GM12878 (cell line): ENCODE results near the gene RALGDS. TPM values are rescaled to one million over a fixed set of nuclear protein-coding genes. Genes with fewer than 3 reads are reported as not detected.

ENCODE experiments used
- ATAC-seq: fragments of 200-7000 bp; cut with Tn5 transposase; 3 replicates; pipeline ENCODE4 v1.9.1; 2020; ENCODE audit warnings: mild to moderate bottlenecking, moderate library complexity
- BruUV-seq: library from RNA; stranded (reverse); fragments of 400-500 nt; replicated peaks from 2 replicates; lab custom pipeline; 2021; lab: Mats Ljungman, UMichigan
- CTCF ChIA-PET: fragments of 300-600 bp; sonication (Branson Sonifier 250); formaldehyde crosslinking; extraction: SDS; loops from one replicate; lab custom pipeline; 2021; ENCODE audit warnings: inconsistent platforms; lab: Yijun Ruan, JAX
- POLR2A ChIA-PET: fragments of 350-600 bp; formaldehyde crosslinking; extraction: SDS; loops from one replicate; lab custom pipeline; 2021; ENCODE audit warnings: inconsistent platforms; lab: Charles Lee
- RAD21 ChIA-PET: fragments of 300-600 bp; sonication (Branson Sonifier 250); formaldehyde crosslinking; loops from one replicate; lab custom pipeline; 2023; ENCODE audit warnings: antibody characterized with exemption; ENCODE audit not compliant: unreplicated experiment; lab: Charles Lee
- SMC1A ChIA-PET: fragments of 300-600 bp; sonication (Branson Sonifier 250); formaldehyde crosslinking; loops from one replicate; lab custom pipeline; 2023; ENCODE audit not compliant: unreplicated experiment, uncharacterized antibody; lab: Charles Lee
- DNase-seq: peaks from one replicate; pipeline ENCODE4 v3.0.0-alpha.2; 2011; ENCODE audit warnings: low read depth, low spot score
- FAIRE-seq: peaks from 3 replicates; lab custom pipeline; 2011; peaks lifted over from hg19 to GRCh38; lab: Jason Lieb, UNC
- H2AFZ ChIP-seq: 2 replicates; pipeline ENCODE4 v1.6.0; 2011; ENCODE audit warnings: low read depth, low read length, control low read depth; ENCODE audit not compliant: control insufficient read depth
- H3K27ac ChIP-seq: 2 replicates; pipeline ENCODE4 v1.5.1; 2011; ENCODE audit warnings: control low read depth; ENCODE audit not compliant: control insufficient read depth, insufficient read depth
- H3K27me3 ChIP-seq, 2 experiments: replicated peaks in 1 of 2; 2 replicates each; pipeline versions ENCODE4 v1.6.0 to v1.6.1; 2011; ENCODE audit warnings: low read length in 1 of 2; ENCODE audit not compliant: control insufficient read depth in 2 of 2, insufficient read depth in 2 of 2
- H3K36me3 ChIP-seq, 2 experiments: 2 replicates each; pipeline ENCODE4 v1.5.1; 2011; ENCODE audit warnings: low read length in 1 of 2; ENCODE audit not compliant: control insufficient read depth in 2 of 2, insufficient read depth in 2 of 2
- H3K4me1 ChIP-seq: 2 replicates; pipeline ENCODE4 v1.6.1; 2011; ENCODE audit warnings: mild to moderate bottlenecking, low read length, moderate library complexity, mixed read lengths; ENCODE audit not compliant: control insufficient read depth, insufficient read depth
- H3K4me2 ChIP-seq: 2 replicates; pipeline ENCODE4 v1.6.0; 2011; ENCODE audit warnings: control low read depth; ENCODE audit not compliant: control insufficient read depth, insufficient read depth
- H3K4me3 ChIP-seq: fragments of 200-600 bp; sonication (generic); 2 replicates; pipeline ENCODE4 v1.5.1; 2016
- H3K79me2 ChIP-seq: 2 replicates; pipeline ENCODE4 v1.6.0; 2011; ENCODE audit warnings: low read length; ENCODE audit not compliant: control insufficient read depth, insufficient read depth
- H3K9ac ChIP-seq: 2 replicates; pipeline ENCODE4 v1.8.0; 2011; ENCODE audit warnings: low read length, control low read depth, mixed read lengths; ENCODE audit not compliant: control insufficient read depth, insufficient read depth
- H3K9me3 ChIP-seq: replicated peaks from 3 replicates; pipeline ENCODE4 v1.5.1; 2011; ENCODE audit warnings: mild to moderate bottlenecking, low read length; ENCODE audit not compliant: control insufficient read depth, insufficient read depth
- H4K20me1 ChIP-seq: 2 replicates; pipeline ENCODE4 v1.6.0; 2011; ENCODE audit not compliant: control insufficient read depth, insufficient read depth
- BCL11A ChIP-seq: IDR thresholded peaks from 2 replicates; pipeline ENCODE4 v1.6.1; 2011; ENCODE audit warnings: low read depth, low read length
- CBFB ChIP-seq: IDR thresholded peaks from 2 replicates; pipeline ENCODE4 v1.6.1; 2016; ENCODE audit warnings: antibody characterized with exemption, low read depth
- CREM ChIP-seq: IDR thresholded peaks from 2 replicates; pipeline ENCODE4 v1.6.1; 2014; ENCODE audit warnings: antibody characterized with exemption, low read depth
- DPF2 ChIP-seq: fragments of 450-650 bp; IDR thresholded peaks from 2 replicates; pipeline ENCODE4 v1.6.1; 2017; ENCODE audit warnings: mild to moderate bottlenecking
- EP300 ChIP-seq, 2 experiments: fragments of 150-350 bp in 1 of 2; IDR thresholded peaks; 2 replicates each; pipeline ENCODE4 v1.6.1; 2011 to 2012; ENCODE audit warnings: low read depth in 2 of 2, low read length in 2 of 2, borderline replicate concordance in 1 of 2, improper control_type of control experiment in 1 of 2, inconsistent platforms in 1 of 2; ENCODE audit not compliant: control insufficient read depth in 1 of 2
- IKZF1 ChIP-seq: fragments of 450-650 bp; conservative IDR thresholded peaks from 2 replicates; pipeline ENCODE4 v1.6.1; 2017; ENCODE audit warnings: antibody characterized with exemption, mild to moderate bottlenecking
- MTA2 ChIP-seq: fragments of 450-650 bp; IDR thresholded peaks from 2 replicates; pipeline ENCODE4 v1.6.1; 2016; ENCODE audit warnings: low read depth, mild to moderate bottlenecking, moderate library complexity
- NFIC ChIP-seq: IDR thresholded peaks from 2 replicates; pipeline ENCODE4 v1.6.1; 2012; ENCODE audit warnings: low read depth, mild to moderate bottlenecking, inconsistent platforms, low read length, moderate library complexity
- RAD51 ChIP-seq: fragments of 450-650 bp; IDR thresholded peaks from 2 replicates; pipeline ENCODE4 v1.6.1; 2016; ENCODE audit warnings: moderate library complexity, mild to moderate bottlenecking, inconsistent platforms
- RBBP5 ChIP-seq: fragments of 200-600 bp; sonication (generic); conservative IDR thresholded peaks from 2 replicates; pipeline ENCODE4 v1.6.1; 2016
- RFX5 ChIP-seq: IDR thresholded peaks from 2 replicates; pipeline ENCODE4 v1.6.1; 2011; ENCODE audit warnings: low read depth, low read length, improper control_type of control experiment
- WGBS: methylation state at CpG from one replicate; pipeline ENCODE4 v1.1.6; 2016; ENCODE audit warnings: low lambda C conversion rate; ENCODE audit not compliant: insufficient replicate concordance, insufficient coverage; ENCODE audit errors: missing lambda C conversion rate; 5-methylcytosine and 5-hydroxymethylcytosine counted together
- in situ Hi-C: fragments of 300-500 bp; cut with MboI; formaldehyde crosslinking; loops from 9 replicates; pipeline ENCODE4 v1.14.3; 2018; ENCODE audit warnings: mixed read lengths
- intact Hi-C: fragments of 100-400 bp; cut with micrococcal nuclease; formaldehyde crosslinking; loops from one replicate; pipeline ENCODE4 v1.14.2; 2022; ENCODE audit not compliant: unreplicated experiment
- polyA plus RNA-seq, 11 experiments: library from polyadenylated mRNA; depleted of rRNA in 4 of 11; unstranded in 6 of 11; stranded (reverse) in 5 of 11; fragments of >200 nt; fragmentation: Nextera tagmentation in 4 of 11; fragmentation: Illumina TruSeq in 1 of 11; extraction: Ambion mirVana in 4 of 11; extraction: Trizol in 1 of 11; gene quantifications; 1 replicate in 1 of 11; 2 replicates in 10 of 11; pipeline versions ENCODE4 v1.2.1 to v1.2.3, GENCODE V29; 2011 to 2016; ENCODE audit warnings: inconsistent platforms in 2 of 11, missing spikeins in 2 of 11, low read depth in 1 of 11
- total RNA-seq, 4 experiments: library from RNA; depleted of rRNA in 3 of 4; stranded (reverse); fragments of >200 nt in 3 of 4; fragmentation: Illumina TruSeq in 1 of 4; extraction: Trizol in 1 of 4; gene quantifications; 2 replicates each; pipeline versions ENCODE4 v1.2.1 to v1.2.3, GENCODE V29; 2013 to 2021
- TF ChIP-seq, protein P1 (sequence below): fragments of 450-650 bp; formaldehyde crosslinking; IDR thresholded peaks from 2 replicates; pipeline ENCODE4 v1.4.0; 2020; ENCODE audit warnings: mild to moderate bottlenecking, moderate library complexity
- TF ChIP-seq, protein P2 (sequence below): IDR thresholded peaks from 2 replicates; pipeline ENCODE4 v1.6.1; 2012; ENCODE audit warnings: improper control_type of control experiment, low read depth, low read length; ENCODE audit not compliant: insufficient replicate concordance

The RALGDS gene
- total and polyA plus RNA-seq, 10 of the 15 experiments (the other 5 are each of a cell fraction or from before 2014, with no cell fraction given) = 1.3 to 48.6 (median 21.2) TPM

DNA sequence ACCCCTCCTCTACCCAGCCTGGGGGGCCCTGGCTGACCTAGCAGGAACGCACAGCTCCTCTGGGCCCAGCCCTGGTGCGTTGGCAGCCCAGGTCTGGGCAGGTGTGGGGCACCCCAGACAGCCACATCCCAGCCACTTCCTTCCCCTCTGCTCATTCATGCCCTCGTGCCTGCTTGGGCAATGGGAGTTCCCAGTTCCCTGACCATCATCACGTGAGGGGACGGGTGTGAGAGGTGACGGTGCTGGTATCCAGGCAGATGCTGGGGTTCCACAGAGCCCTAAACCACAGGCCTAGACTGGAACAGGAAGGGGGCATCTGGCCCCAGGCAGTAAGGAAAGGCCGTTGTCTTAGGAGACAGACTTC lies 8.4 kb downstream of the RALGDS start:
- no peaks in the 10 kb centered on the region for H3K27me3 ChIP-seq
- ATAC-seq = peak; percentile 22
- peak overlapping the region; percentile 13; the same call in 1 of the 2 replicates for H3K4me2 ChIP-seq
- CTCF ChIA-PET = interaction anchor here (22.5 kb wide), 1 partner anchor 34 kb away, joined by 401 read pairs; no protein-coding TSS in a partner anchor
- BruUV-seq = no TSS peak
- no peak overlapping the region for H3K4me3 ChIP-seq
- H3K79me2 ChIP-seq = peaks cover 51% of the 10 kb centered on the region
- POLR2A ChIA-PET = interaction anchor here (1.1 to 7.3 kb wide), 4 partner anchors 10 to 36 kb away, joined by 3 to 66 read pairs (median 12); no protein-coding TSS in a partner anchor
- peak; percentile 63 for DNase-seq
- peaks cover 47% of the 10 kb centered on the region for H3K4me1 ChIP-seq
- WGBS = 0% methylated on average over 7 of the region's 7 CpGs
- H3K36me3 ChIP-seq = peaks cover 18 to 19% of the 10 kb centered on the region in 2 experiments; a peak in 3 of 4 replicates
- SMC1A ChIA-PET = interaction anchor here (1.1 to 1.6 kb wide), 2 partner anchors 31 to 95 kb away, joined by 4 to 7 read pairs; no protein-coding TSS in a partner anchor
- in situ Hi-C loops = no loop called here
- intact Hi-C loops = no loop called here
- RAD21 ChIA-PET = interaction anchor here (4.6 to 14.4 kb wide), 2 partner anchors 21 to 33 kb away, joined by 24 to 219 read pairs; no protein-coding TSS in a partner anchor
- FAIRE-seq = no peak
- no peaks in the 10 kb centered on the region for H3K9me3 ChIP-seq
- peak overlapping the region; percentile 72 for H3K27ac ChIP-seq
- H2AFZ ChIP-seq = no peak overlapping the region
- H3K9ac ChIP-seq = peak overlapping the region; percentile 52; the same call in 1 of the 2 replicates
- no peaks in the 10 kb centered on the region for H4K20me1 ChIP-seq
- TF ChIP-seq, protein P1, sequence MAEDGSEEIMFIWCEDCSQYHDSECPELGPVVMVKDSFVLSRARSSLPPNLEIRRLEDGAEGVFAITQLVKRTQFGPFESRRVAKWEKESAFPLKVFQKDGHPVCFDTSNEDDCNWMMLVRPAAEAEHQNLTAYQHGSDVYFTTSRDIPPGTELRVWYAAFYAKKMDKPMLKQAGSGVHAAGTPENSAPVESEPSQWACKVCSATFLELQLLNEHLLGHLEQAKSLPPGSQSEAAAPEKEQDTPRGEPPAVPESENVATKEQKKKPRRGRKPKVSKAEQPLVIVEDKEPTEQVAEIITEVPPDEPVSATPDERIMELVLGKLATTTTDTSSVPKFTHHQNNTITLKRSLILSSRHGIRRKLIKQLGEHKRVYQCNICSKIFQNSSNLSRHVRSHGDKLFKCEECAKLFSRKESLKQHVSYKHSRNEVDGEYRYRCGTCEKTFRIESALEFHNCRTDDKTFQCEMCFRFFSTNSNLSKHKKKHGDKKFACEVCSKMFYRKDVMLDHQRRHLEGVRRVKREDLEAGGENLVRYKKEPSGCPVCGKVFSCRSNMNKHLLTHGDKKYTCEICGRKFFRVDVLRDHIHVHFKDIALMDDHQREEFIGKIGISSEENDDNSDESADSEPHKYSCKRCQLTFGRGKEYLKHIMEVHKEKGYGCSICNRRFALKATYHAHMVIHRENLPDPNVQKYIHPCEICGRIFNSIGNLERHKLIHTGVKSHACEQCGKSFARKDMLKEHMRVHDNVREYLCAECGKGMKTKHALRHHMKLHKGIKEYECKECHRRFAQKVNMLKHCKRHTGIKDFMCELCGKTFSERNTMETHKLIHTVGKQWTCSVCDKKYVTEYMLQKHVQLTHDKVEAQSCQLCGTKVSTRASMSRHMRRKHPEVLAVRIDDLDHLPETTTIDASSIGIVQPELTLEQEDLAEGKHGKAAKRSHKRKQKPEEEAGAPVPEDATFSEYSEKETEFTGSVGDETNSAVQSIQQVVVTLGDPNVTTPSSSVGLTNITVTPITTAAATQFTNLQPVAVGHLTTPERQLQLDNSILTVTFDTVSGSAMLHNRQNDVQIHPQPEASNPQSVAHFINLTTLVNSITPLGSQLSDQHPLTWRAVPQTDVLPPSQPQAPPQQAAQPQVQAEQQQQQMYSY (CRISPR knock-in tag) = no peak
- TF ChIP-seq CREM (peak; percentile 81; the same call in 1 of the 2 replicates), CBFB (0 out of 2 replicates have a peak, but pooled peaks have one; percentile 38), DPF2 (0 out of 2 replicates have a peak, but pooled peaks have one; percentile 38), BCL11A (no peak), RAD51 (peak; percentile 81), RFX5 (peak; percentile 95), EP300 (IDR thresholded peaks at IDR 0.05; ENCODE audit: borderline replicate concordance in 1 of 2, control insufficient read depth in 1 of 2, low read depth in 2 of 2, low read length in 2 of 2) (0 out of 4 replicates have a peak, but pooled peaks of 1 of the 2 experiments have one; percentile 18), RBBP5 (no peak), MTA2 (no peak), NFIC (no peak), IKZF1 (peak; percentile 70)
- TF ChIP-seq, protein P2, sequence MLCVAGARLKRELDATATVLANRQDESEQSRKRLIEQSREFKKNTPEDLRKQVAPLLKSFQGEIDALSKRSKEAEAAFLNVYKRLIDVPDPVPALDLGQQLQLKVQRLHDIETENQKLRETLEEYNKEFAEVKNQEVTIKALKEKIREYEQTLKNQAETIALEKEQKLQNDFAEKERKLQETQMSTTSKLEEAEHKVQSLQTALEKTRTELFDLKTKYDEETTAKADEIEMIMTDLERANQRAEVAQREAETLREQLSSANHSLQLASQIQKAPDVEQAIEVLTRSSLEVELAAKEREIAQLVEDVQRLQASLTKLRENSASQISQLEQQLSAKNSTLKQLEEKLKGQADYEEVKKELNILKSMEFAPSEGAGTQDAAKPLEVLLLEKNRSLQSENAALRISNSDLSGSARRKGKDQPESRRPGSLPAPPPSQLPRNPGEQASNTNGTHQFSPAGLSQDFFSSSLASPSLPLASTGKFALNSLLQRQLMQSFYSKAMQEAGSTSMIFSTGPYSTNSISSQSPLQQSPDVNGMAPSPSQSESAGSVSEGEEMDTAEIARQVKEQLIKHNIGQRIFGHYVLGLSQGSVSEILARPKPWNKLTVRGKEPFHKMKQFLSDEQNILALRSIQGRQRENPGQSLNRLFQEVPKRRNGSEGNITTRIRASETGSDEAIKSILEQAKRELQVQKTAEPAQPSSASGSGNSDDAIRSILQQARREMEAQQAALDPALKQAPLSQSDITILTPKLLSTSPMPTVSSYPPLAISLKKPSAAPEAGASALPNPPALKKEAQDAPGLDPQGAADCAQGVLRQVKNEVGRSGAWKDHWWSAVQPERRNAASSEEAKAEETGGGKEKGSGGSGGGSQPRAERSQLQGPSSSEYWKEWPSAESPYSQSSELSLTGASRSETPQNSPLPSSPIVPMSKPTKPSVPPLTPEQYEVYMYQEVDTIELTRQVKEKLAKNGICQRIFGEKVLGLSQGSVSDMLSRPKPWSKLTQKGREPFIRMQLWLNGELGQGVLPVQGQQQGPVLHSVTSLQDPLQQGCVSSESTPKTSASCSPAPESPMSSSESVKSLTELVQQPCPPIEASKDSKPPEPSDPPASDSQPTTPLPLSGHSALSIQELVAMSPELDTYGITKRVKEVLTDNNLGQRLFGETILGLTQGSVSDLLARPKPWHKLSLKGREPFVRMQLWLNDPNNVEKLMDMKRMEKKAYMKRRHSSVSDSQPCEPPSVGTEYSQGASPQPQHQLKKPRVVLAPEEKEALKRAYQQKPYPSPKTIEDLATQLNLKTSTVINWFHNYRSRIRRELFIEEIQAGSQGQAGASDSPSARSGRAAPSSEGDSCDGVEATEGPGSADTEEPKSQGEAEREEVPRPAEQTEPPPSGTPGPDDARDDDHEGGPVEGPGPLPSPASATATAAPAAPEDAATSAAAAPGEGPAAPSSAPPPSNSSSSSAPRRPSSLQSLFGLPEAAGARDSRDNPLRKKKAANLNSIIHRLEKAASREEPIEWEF = no peak
